ENCODE results near the gene CD72. TPM values are rescaled to one million over a fixed set of nuclear protein-coding genes. Genes with fewer than 3 reads are reported as not detected.
"Not testable (repeated sequence)": the region's sequence is repeated elsewhere in the genome, so short reads cannot be mapped to it uniquely, and the experiment has no call there.

The CD72 gene
- total RNA-seq, 1 donor, result 0.86 TPM

DNA sequence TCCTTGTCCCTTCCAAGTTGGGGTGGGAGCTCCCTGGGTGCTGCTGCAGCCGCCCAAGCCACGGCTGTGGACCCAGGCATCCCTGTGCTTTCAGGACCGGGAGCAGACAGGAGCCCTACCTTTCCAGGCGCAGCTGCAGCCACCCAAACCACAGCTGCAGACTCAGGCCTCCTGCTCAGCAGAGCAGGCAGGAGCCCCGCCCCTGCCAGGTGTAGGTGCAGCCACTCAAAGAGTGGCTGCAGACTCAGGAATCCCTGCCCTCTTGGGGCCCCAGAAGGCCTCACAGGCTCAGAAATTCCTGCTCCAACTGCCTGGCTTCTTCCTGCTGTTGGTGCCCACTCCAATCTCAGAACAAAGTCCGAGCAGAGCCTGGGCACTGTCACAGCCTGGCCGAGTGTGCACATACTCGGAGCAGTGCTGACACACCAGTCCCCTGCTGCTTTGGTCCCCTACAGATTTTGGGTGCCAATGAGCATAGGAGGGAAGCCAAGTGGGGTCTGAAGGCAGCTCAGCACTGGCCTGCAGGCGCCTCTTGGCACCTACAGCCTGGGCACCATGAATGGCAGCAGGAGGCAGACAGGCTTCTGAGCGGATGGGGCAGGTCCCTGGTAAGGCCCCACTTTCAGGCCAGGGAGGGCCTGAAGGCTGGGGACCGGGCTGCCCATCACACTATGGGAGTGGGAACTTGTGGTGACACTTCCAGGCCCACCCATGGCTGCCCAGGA, 19.2 kb downstream of the CD72 start:
- no peak overlapping the region for H3K4me3 ChIP-seq (ENCODE audit: low read depth, low read length)
- TF ChIP-seq, protein P1, sequence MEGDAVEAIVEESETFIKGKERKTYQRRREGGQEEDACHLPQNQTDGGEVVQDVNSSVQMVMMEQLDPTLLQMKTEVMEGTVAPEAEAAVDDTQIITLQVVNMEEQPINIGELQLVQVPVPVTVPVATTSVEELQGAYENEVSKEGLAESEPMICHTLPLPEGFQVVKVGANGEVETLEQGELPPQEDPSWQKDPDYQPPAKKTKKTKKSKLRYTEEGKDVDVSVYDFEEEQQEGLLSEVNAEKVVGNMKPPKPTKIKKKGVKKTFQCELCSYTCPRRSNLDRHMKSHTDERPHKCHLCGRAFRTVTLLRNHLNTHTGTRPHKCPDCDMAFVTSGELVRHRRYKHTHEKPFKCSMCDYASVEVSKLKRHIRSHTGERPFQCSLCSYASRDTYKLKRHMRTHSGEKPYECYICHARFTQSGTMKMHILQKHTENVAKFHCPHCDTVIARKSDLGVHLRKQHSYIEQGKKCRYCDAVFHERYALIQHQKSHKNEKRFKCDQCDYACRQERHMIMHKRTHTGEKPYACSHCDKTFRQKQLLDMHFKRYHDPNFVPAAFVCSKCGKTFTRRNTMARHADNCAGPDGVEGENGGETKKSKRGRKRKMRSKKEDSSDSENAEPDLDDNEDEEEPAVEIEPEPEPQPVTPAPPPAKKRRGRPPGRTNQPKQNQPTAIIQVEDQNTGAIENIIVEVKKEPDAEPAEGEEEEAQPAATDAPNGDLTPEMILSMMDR (IDR thresholded peaks at IDR 0.05; ENCODE audit: insufficient read depth, low read depth, low read length), result no peak
- no peak for DNase-seq (ENCODE audit: low read depth)

DNA sequence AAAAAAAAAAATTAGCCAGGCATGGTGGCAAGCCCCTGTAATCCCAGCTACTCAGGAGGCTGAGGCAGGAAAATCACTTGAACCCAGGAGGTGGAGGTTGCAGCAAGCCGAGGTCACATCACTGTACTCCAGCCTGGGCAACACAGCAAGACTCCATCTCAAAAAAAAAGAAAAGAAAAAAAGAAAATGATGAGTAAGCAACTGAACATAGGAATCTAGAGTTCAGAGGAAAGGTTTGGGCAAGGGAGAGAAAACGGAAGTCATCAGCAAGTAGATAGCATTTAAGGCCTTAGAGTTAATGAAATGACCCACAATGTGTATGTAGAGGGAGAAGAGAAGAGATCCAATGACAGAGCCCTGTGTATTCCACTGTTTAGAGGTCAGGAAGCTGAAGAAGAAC, 21.3 kb downstream of the CD72 start:
- H3K4me3 ChIP-seq (ENCODE audit: low read depth, low read length); DNase-seq (ENCODE audit: low read depth): not testable (repeated sequence)

DNA sequence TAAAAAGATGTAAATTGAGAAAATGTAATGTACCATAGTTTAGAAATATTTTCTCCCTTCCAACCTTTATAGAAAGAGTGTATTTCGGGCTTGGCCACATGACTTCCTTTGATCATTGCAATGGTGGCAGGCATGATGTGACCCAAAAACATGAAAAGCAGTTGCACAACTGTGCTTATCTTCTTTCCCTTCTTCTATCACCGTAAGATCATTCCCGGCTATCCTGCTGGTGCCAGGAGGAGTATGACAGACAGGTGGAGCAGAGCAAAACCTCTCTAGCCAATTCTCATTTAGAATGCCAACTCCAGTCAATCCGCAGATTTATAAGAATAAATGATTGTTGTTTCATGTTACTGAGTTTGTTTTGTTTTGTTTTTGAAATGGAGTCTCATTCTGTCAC, 23.7 kb downstream of the CD72 start:
- DNase-seq (ENCODE audit: low read depth), result no peak
- H3K4me3 ChIP-seq (ENCODE audit: low read depth, low read length), result no peak overlapping the region
- TF ChIP-seq, protein P1 (IDR thresholded peaks at IDR 0.05; ENCODE audit: insufficient read depth, low read depth, low read length), result no peak

DNA sequence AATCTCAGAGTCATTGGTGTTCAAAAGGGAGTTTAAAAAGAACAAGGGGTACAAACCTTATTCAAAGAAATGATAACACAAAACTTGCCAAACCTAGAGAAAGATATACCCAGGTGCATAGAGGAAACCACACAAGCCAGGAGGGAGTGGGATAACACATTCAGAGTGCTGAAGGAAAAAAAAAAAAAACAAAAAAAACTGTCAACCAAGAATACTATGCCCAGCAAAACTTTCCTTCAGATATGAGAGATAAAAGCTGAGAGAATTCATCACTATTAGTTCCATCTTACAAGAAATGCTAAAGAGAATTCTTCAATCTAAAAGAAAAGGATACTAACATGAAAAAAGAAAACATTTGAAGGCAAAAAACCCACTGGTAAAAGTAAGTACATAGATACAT, 24.6 kb downstream of the CD72 start:
- no peak for DNase-seq (ENCODE audit: low read depth)
- TF ChIP-seq, protein P1 (IDR thresholded peaks at IDR 0.05; ENCODE audit: insufficient read depth, low read depth, low read length), result no peak
- no peak overlapping the region for H3K4me3 ChIP-seq (ENCODE audit: low read depth, low read length)

GRCh38 chr9:35588506-35588905, 29.7 kb downstream of the CD72 start:
- H3K4me3 ChIP-seq (ENCODE audit: low read depth, low read length); DNase-seq (ENCODE audit: low read depth): not testable (repeated sequence)

DNA sequence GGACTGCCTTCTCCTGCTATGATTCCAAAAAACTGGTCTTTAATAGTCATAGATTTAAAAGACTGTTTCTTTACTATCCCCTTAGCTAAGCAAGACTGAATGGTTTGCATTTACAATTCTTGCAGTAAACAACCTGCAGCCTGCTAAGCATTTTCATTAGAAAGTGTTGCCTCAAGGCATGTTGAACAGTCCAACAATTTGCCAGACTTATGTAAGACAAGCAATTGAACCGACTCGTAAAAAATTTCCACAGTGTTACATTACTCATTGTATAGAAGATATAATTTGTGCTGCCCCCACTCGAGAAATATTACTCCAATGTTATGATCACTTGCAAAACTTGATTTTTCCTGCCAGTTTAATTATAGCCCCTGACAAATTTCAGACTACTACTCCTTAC, 33.5 kb downstream of the CD72 start:
- H3K4me3 ChIP-seq (ENCODE audit: low read depth, low read length); DNase-seq (ENCODE audit: low read depth): not testable (repeated sequence)

DNA sequence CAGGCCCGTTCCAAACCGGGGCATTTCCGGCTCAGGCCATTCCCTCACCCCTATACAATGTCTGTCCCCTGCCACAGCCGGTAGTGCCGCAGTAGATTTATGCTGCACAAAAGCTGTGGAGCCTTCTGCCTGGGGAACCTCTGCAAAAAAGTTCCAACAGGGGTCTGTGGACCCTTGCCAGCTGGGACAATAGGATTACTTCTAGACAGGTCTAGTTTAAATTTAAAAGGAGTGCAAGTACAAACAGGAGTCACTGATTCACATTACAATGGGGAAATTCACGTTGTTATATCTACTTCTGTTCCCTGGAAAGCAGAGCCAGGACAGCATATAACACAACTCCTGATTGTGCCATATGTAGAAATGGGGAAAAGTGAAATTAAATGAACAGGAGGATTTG, 34.7 kb downstream of the CD72 start:
- not testable (repeated sequence) for DNase-seq (ENCODE audit: low read depth); H3K4me3 ChIP-seq (ENCODE audit: low read depth, low read length)

GRCh38 chr9:35579659-35580227, 38.5 kb downstream of the CD72 start:
- H3K4me3 ChIP-seq (ENCODE audit: low read depth, low read length); DNase-seq (ENCODE audit: low read depth): not testable (repeated sequence)

DNA sequence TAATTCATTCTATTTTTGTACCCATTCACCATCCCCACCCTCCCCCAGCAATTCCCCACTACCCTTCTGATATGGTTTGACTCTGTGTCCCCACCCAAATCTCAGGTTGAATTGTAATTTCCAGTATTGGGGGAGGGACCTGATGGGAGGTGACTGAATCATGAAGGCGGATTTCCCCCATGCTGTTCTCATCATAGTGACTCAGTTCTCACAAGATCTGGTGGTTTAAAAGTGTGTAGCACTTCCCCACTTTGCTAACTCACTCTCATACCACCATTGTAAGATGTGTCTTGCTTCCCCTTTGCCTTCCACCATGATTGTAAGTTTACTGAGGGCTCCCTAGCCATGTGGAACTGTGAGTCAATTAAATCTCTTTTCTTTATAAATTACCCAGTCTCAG, 39.1 kb downstream of the CD72 start:
- DNase-seq (ENCODE audit: low read depth), result no peak
- TF ChIP-seq, protein P1 (IDR thresholded peaks at IDR 0.05; ENCODE audit: insufficient read depth, low read depth, low read length), result no peak
- H3K4me3 ChIP-seq (ENCODE audit: low read depth, low read length), result no peak overlapping the region

Data from fibroblast of villous mesenchyme (primary cell).